GM19328 (cell line): Measurements from ENCODE around the gene RUNX3.
"Not testable (repeated sequence)": the region's sequence is repeated elsewhere in the genome, so short reads cannot be mapped to it uniquely, and the experiment has no call there.

Experiments
- ATAC-seq: cut with Tn5 transposase; IDR thresholded peaks from one replicate; pipeline ENCODE4 v1.9.1; 2021; ENCODE audit warnings: mild to moderate bottlenecking, moderate library complexity; ENCODE audit not compliant: unreplicated experiment

The RUNX3 gene

DNA sequence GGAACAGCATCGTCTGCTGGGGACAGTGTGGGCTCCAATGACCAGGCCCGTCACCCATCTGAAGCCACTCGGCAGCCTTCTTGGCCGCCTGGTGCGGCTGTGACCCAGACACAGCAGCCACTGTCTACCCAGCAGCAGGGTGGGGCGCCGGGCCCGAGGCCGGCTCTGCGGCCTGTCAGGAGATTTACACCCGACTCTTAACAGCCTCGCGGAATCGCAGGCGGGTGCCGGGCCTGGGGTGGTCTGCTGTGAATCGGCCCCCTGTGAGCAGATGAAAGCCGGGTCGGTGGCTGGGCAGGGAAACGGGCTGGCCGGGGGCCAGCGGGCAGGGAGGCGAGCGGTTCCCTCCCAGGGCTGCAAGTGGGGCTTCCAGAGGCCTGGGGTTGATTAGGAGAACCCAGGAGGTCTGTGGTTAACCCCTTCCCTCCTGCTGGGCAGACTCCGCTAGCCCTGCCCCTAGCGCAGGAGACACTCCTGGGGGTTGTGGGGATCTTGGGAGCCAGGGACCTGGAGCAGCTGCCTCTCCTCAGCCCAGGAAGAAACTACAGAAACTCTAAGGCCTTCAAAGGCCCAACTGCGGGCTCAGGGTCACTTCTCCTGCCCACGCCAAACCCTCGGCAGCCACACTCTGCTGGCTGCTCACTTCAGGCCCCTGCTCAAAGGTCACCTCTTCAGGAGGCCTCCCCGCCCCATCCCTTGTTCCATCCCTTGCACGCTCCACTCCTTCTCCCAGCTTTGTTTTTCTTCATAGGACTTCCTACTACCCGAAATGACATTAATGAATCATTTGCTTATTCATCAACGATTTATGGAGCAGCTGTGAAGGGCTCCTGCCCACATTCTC lies 15.6 kb downstream of the RUNX3 start:
- no peak for ATAC-seq

- ATAC-seq: no peak
These were observed 16.4 kb downstream of the RUNX3 start for GRCh38 chr1:24913616-24914225.

DNA sequence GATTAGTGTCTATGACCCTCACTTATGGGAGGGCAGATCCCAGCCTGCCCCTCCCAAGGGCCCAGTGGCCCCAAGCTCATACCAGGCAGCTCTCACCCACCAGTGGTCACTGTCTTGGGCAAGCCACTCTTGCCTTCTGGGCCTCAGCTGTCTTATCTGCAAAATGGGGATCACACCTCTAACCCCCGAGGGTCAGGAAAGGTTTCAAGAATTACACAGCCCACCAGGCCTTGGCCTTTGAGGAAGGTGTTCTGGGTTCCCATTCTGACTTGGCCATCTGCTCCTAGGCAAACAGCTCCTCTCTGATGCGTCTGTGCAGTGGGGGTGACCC lies 16.8 kb downstream of the RUNX3 start:
- no peak for ATAC-seq

DNA sequence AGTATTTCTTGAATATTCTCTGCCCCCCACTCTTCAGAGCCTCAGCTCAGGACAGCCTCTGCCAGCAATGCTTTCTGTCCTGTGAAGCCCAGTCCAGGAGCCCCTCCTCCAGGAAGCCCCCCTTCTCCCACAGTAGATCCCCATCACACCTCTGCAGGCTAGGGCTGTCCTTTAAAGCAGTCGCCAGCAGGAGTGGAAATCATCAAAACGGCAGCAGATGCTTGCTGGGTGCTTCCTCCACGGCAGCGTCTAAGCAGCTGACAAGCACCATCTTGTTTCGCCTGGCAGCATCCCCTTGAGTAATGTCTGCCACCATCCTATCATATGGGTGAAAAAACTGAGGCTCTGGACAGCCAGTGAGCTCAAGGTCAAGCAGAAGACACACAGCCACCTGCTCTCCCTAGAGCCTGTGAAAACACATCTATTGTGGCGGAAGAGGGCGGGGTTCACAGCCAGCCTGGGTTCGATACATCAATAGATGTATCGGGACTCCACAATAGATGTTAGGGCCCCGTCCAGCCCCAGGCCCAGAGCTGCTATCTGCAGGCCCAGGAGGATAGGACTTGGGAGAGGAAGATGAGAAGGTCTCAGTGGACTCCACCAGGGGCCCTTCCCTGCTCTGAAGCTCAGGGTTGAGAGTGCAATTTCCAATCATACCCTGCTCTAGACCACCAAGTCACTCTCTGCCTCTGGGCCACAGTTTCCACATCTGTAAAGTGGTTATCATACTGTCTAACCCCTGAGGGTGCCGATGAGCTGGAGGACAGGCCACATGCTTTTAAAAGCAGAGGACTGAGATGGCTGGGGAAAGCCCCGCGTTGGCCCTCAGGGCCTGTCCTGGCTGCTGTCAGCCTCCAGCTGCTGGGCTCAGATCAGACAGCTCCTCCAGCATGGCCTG lies 17.5 kb downstream of the RUNX3 start:
- no peak for ATAC-seq

- ATAC-seq: no peak
These were observed 18.4 kb downstream of the RUNX3 start for GRCh38 chr1:24911651-24912155.

DNA sequence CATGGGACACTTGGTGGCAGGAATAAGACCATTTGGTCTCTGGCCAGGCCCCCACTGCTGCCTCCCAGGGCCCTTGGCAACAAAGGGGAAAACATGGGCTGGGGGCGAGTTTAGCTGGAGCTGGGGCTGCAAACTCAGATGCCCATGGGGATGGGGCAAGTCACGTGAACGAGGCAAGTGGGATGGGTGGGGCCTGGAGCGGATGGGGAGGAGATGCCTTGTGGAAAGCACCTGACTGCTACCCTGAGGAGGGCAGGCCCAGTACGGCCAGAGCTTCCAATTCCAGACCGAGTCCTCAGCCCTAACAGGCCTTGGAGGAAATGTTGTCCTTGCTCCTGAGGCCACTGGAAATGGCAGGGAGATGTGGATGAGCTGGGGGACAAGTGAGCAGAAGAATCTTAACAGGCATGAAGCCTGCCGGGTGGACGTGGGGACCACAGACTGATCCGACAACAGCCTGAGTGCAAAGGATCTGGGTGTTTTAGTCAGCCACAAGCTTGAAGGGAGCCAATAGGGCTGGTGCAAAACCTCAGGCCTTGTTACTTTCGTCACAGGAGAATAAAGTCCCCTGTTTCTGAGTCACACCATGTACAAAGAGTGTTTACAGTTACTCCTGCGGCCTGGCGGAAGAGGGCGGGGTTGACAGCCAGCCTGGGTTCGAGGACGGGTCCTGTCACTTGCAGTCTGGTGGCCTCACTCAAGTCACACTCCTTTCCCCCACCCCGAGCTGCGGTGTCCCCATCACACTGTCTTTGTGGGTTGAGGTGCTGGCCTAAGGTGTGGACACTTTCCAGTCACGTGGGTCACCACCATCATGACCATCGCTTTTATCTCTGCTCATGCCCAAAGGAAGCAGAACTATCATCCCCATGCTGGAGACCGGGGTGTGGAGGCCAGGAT lies 19.1 kb downstream of the RUNX3 start:
- ATAC-seq: no peak

GRCh38 chr1:24910210-24910609 lies 19.9 kb downstream of the RUNX3 start:
- no peak for ATAC-seq

- ATAC-seq: no peak
These were observed 20.6 kb downstream of the RUNX3 start for GRCh38 chr1:24909388-24909898.

GRCh38 chr1:24908591-24909259 lies 21.4 kb downstream of the RUNX3 start:
- no peak for ATAC-seq

DNA sequence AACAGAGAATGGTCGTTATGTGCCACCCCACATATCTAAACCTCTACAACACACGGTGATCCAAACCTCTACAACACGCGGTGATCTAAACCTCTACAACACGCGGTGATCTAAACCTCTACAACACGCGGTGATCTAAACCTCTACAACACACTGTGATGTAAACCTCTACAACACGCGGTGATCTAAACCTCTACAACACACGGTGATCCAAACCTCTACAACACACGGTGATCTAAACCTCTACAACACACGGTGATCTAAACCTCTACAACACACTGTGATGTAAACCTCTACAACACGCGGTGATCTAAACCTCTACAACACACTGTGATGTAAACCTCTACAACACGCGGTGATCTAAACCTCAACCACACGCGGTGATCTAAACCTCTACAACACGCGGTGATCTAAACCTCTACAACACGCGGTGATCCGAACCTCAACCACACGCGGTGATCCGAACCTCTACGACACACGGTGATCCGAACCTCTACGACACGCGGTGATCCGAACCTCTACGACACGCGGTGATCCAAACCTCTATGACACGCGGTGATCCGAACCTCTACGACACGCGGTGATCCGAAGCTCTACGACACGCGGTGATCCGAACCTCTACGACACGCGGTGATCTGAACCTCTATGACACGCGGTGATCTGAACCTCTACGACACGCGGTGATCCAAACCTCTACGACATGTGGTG lies 22.3 kb downstream of the RUNX3 start:
- not testable (repeated sequence) for ATAC-seq

DNA sequence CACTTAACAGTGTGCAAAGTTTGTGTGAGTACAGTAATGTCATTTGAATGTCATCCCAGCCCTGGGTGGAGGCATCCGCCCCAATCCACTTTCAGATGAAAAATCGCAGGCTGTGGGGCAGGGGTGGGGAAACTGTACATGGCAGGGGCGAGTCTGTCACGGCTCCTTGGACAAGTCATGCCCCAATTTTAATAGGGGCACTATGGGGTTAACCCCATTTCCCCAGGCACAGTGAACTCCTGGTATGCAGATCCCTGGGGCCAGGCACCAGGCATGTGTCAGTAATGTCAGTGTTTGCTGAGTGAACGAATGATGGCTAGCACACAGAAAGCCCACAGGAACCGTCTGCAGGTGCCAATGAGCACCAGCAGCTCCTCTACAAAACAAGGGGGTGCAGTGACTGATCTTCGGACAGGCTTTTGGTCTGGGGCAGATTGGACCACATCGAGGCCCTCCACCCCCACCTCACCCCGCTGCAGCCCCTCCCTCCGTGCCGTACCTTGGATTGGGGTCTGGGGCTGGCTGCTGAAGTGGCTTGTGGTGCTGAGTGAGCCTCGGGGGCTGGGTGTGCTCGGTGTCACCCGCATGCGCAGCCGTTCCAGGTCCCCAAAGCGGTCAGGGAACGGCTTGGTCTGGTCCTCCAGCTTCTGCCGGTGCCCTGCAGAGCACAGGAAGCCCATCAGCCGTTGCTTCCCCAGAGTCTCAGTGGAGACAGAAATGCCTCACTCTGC lies 23.2 kb downstream of the RUNX3 start:
- ATAC-seq: no peak

- no peak for ATAC-seq
These were observed 23.9 kb downstream of the RUNX3 start for GRCh38 chr1:24905979-24906720.

GRCh38 chr1:24905355-24905978 lies 24.6 kb downstream of the RUNX3 start:
- ATAC-seq: no peak

DNA sequence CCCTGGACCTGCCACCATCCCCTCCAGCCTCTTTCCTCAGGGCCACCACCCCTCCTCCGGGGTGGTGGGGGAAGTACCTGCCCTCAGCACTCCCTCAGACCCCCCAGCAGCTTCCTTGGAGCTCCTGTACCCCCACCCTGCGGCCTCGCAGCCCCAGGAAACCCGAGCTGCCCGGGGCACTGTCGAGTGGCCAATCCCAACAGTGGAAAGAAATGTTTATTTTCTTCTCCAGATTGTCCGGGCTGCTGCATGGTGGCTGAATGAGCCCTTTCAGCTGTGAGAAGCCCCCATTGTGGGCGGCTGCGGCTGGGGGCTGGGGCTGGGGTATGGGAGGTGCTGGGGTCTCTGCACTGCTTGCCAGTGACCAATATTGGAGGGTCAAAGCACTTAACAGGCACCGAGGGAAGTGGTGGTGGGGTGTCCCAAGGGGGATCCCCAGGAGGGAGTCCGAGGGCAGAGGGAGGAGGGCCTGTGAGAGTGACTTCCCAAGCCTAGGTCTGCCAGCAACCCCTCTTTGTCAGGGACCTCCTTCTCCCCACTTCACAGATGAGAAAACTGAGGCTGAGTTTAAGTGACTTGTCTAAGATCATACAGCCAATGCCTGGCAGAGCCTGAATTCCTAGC lies 25.2 kb downstream of the RUNX3 start:
- ATAC-seq: no peak

DNA sequence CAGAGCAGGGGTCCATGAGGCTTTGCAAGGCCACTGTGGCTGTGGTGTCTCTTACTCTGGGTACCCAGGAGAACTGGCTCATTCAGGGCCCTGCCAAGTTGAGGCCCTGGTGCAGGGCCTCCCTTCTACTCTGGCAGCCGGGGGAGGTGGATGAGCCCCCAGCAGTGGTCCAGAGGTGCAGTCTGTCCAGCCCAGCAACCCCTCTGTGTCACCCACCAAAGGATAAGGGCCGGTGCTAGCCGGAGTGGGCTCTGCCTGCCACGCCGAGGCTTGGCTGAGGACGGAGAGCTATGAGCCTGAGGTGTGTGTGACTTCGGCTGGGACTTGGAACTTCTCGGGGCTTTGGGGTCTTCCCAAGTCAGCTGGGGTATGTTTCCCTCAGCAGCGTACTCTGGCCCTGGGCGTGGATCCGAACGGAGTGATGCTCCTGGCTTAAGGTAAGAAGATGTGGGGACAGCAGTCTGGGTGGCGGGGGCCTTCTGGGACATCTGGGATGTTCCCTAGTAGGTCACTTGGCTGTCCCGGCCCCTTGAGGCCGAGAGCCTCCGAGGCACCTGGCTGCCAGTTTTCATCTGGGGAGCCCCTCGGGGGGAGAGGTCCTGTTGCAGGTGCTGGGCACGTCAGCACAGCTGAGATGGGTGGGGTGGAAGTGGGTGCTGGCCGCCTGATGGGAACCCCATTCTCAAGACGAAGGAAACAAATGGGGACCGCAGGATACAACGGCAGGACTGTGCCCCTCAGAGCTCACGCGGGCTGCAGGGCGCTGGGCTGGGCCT lies 25.9 kb downstream of the RUNX3 start:
- ATAC-seq: no peak

DNA sequence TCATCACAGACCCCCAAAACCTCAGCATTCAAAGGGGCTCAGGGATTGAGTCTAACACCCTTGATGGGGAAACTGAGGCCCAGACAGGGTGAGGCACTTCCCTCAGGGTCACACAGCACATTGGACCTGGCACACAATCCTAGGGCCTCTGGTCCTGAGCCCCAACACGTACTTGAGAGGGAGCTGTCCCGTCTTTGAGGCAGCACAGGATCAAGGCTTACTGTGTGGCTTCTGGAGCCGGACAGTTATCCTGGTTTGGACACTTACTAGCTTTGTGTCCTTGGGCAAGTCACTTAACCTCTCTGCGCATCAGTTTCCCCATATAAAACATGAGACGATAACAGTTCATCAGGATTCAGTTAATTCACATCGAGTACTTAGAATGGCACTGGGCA lies 26.5 kb downstream of the RUNX3 start:
- ATAC-seq: no peak
